Non-pigmented ciliary epithelial cell (primary cell): ENCODE data around the gene ERICH3.
"Not testable (repeated sequence)": the region's sequence is repeated elsewhere in the genome, so short reads cannot be mapped to it uniquely, and the experiment has no call there.

Experiments used
- DNase-seq: peaks from one replicate; pipeline ENCODE4 v3.0.0-alpha.2; 2010; ENCODE audit warnings: low read depth

ERICH3 gene

DNA sequence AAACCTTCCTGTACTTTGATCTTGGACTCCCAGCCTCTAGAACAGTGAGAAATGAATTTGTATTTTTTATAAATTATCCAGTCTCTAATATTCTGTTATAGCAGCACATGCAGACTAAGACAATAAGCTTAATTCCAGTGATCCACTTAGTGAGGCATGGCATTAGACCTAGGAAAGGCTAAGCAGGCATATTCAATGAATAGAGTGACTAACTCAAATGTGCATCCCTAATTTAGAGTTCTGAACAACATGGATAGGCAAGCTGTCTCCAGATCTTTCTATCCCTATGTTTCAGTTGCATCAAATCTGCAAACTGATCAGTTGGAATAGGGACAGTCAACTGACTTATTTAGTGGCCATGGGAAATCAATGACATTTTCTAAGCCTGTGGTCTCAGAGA lies 4.3 kb upstream of the ERICH3 start:
- DNase-seq: no peak

DNA sequence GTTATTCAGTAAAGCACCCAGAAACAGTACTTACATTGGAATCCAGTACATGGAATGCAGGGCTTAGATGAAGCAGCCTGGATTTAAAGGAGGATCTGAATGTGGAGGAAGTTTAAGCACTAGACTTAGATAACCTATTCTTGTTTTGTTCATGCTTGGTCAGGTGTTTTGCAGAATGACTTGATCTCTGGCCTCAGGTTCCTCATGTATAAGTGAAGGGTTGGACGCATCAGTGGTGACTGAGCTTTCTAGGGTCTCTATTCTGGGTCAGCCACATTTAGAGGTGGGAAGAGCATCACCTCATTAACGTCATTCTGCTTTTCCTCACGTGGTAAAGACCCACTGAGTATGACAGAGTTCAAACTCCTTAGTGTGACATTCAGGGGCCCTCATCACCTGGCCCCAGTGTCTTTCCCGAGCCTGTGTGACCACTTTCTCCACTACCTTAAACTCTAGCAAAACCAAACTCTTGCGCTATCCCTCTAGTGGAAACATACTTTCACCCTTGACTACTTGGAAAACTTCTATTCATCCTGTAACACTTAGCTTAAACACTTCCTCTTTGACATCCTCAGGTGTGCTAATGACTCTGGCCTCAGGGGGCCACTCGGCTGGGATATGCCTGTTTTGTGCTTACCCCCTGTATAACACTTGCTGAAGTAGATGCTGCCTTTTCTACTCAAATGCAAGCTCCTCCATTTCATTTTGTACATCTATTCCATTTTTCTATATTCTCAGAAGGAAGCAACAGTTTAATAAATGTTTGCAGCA lies 871 bp upstream of the ERICH3 start:
- DNase-seq: no peak

DNA sequence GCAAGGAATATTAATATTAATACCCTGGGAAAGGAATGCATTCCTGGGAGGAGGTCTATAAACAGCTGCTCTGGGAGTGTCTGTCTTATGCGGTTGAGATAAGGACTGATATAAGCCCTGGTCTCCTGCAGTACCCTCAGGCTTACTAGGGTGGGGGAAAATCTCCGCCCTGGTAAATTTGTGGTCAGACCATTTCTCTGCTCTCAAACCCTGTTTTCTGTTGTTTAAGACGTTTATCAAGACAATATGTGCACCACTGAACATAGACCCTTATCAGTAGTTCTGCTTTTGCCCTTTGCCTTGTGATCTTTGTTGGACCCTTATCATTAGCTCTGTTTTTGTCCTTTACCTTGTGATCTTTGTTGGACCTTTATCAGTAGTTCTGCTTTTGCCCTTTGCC lies 2.7 kb downstream of the ERICH3 start:
- DNase-seq: not testable (repeated sequence)

DNA sequence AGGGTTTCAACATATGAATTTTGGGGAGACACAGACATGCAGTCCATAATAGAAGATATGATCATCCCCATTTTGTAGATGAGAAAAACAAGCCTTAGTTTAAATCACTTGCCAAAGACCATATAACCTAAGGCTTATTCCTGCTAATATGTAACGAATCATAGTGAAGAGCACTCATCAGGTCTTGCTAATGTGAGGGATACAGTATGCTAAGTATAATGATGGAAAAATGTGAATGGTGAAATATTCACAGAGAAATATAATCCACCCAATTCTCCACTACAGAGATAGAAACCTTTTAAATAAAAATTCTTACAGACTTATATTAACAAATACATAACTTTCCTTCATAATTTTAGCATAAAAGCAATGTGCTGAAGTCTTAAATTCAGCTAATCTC lies 18.9 kb downstream of the ERICH3 start:
- DNase-seq: no peak

DNA sequence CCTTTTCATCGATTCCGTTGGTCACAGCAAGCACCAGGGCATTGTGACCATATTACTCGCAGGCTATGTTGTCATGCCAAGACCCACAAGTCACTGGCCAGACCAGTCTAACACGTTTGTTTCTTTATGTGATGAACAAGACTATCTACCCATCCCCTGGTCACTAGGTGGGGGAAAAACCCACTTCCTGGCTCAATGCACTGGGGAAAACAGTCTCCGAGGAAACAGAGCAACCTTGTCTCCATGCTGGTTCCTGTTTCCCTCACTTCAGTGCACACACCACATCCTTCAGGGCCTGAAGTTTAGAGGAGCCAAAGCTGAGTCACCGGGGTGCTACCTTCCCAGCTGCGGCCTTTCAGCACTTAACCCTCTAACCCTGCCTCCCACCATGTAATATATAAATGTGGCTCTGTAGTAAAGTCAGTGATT lies 20.9 kb downstream of the ERICH3 start:
- DNase-seq: peak; percentile 75

DNA sequence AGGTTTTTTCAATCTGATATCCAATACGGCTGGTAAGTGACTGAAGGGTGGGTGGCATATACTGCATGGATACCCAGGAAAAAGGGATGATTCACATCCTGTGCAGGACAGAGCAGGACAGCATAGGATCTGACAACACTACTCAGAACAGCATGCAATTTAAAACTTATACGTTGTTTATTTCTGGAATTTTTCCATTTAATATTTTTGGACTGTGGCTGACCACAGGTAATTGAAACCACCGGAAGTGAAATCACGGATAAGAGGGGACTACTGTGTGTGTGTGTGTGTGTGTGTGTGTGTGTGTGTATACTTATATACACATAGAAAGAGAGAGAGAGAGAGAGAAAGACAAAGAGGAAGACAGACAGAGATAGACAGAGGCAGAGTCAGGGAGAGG lies 23.0 kb downstream of the ERICH3 start:
- no peak for DNase-seq

DNA sequence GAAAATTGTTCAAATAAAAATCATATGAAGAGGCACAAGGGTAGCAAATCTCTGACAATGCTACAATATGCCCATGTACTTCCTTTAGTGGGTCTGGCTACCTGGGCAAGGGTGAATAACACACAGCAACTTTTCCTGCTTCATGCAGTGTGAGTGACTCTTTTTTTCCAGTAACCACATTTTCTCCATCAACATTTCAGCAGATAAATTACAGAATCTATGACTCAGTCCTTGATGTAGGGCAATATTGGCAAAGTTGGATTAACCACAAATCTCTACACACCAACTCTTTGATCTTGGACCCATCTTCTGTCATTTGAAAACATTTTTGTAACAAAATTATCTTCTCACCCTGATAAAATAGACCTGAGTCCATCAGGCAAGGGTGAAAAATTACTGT lies 31.7 kb downstream of the ERICH3 start:
- no peak for DNase-seq

DNA sequence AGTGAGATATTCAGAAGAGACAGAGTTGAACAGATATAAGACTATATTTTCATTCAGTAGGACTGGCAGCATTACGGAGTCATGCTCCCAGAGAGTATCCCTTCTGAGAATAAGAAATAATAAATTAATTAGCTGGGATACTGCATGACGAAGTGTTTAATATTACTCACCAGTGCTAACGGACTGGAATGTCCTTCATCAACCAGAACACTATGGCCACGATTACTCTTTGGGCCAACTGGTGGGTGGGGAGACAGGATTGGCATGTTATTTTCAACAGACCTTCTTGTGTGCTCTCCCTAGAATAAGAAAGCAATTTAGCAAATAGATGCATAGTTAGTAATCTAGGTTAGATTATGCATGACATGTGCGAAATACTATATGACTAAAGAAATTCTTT lies 32.4 kb downstream of the ERICH3 start:
- DNase-seq: no peak

DNA sequence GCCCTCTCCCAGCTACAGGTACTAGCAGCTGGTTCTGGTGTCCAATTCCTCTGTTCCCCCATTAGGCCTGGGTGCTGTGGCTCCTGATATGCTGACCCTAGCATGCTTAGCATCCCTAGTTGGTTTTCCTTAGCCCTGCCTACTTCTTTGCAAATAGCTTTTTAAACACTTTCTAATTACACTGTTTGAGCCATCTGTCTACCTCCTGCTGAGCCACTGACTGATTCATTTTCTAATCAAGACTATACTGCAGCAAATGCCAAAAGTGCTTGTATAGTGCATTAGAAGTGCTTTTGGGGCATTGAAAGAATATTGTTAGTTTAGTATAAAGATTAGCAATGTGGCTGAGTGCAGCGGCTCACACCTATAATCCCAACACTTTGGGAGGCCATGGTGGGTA lies 36.3 kb downstream of the ERICH3 start:
- no peak for DNase-seq

DNA sequence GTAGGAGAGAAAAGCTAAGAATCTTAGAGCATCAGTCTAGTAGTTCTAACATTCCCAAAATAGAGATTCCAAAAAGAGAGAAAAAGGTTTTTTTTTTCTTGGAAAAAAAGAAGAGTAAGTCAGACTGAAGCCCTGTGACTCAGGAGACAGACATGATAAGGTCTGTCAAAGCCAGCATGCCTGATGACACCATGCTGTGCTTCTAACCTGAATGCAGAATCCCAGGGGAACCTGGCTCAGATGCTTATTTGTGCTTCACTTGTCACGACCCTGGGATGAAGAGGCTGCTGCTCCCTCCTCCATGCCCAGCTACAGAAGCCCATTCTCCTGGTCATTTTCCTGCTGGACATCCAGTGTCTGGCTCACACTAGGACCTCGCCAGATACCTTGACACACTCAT lies 44.3 kb downstream of the ERICH3 start:
- DNase-seq: no peak

DNA sequence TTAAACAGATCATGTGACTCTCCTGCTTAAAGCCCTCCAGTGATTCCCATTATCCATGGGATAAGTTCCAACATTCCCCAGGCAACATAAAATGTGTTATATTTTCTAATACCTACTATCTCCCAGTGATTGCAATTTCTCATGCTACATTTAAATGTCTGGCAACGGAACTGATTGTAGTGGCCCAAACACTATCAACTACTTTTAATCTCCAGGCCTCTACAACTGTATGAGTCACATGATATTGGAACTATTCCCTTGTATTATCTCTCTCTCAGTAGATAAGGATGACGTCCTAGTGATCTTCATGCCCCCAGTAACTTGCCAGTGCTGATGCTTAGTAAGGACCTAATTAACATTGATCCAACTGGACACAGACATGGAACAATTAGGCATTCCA lies 49.9 kb downstream of the ERICH3 start:
- no peak for DNase-seq

DNA sequence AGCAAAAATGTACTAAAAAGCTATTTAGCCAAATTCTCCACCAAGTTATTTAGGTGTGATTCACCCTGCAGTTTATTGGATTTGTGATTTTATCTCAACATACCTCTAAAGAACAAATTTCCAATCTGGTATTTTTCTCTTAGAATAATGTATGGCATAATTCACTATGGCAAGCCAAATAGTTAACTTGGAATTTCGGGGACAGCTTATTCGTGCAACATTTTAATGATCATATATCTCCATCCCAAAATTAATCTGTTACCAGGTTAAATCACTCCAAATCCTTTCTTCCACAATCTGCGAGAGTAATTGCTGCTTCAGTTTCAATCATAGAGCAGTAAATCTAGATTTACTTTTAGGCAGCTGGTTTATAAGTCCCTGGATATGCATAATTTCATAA lies 53.4 kb downstream of the ERICH3 start:
- no peak for DNase-seq

DNA sequence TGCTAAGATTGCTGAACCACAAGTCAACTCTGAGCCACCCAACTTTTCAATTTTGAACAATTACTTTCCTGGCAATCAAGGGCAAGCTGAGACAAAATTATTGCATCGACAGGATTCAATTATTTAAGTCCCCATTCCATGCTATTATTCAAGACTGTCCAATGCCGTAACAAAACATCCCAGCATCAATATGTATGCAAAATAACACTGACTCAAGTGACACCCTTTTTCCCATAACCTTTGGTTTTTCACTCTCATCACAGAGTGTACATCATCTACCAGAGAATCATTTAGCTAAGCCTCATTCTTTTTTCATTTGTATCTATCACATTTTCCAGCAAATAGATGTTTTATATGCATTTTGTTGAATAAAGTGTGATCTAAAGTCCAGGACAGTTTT lies 54.6 kb downstream of the ERICH3 start:
- no peak for DNase-seq

DNA sequence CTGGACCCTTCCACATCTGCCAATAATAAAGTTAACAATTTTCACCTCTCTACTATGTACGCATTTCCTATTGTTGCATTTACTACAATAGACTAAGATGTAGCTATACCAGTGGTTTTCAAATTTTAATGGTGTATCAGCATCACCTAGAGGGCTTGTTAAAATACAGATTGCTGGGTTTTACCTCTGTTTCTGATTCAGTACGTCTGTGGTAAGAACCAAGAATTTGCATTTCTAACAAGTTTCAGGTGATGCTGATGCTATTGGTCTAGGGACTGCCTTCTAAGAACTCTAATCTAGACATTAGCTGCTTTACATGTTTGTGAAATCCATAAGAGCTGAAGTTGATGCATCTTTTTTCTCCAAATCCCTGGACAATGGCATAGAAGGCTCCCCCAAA lies 59.7 kb downstream of the ERICH3 start:
- DNase-seq: no peak

DNA sequence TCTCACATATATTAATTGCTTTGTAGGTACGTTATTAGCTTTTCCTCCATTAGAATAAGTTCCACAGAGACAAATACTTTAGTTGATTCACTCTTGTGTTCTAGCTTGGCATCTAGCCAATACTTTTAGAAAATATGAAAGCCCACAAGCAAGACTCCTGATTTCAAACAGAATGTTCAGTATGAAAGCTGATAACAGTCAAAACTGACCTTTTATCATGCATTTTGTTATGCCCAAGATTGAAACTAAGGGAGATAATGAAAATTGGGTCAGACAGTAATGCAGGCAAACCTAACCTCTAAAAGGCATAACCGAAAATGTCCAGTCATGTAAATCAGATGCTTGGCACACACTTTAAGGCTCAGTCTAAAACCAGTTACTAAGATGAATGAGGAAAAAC lies 61.7 kb downstream of the ERICH3 start:
- no peak for DNase-seq

DNA sequence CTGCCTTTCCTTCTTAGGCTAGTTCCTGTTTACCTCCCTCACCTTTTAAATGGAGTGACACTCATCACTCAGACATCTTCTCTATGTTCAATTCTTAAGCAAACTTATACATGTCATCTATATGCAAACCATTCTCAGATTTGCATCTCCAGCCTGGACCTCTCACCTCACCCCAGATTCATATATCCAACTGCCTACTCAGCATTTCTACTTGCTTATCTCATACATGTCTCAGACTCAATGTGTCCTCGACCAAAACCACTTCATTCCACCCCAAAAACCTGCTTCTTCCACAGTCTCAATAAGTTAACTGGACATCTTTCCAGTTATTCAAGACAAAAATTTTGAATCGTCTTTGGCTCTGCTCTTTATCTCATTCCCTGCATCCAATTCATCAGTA lies 62.6 kb downstream of the ERICH3 start:
- no peak for DNase-seq

DNA sequence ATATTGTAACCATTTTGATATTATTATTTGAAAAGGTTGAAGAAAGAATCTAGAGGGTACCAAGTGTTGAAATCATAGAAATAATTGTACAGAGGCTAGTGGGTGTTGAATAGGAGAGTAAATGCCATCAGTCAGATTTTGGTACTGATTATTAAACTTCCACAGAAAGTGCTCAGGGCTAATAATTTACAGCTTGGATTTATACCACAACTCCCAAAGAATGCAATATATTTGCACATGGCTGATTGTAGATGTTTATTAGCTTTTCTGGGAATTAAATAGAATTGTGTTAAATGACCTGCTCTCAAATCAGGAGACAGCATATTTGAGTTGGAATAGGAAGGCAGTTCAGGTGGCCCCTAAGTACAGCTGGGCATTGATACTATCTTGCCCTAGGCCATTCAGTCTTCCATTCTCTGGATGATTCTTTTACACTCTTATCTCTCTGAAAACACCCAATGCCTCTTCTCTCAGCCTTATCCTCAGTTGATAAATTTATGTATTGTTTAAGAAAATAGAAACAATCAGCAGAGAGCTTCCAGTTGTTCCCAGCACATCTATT lies 63.7 kb downstream of the ERICH3 start:
- no peak for DNase-seq

DNA sequence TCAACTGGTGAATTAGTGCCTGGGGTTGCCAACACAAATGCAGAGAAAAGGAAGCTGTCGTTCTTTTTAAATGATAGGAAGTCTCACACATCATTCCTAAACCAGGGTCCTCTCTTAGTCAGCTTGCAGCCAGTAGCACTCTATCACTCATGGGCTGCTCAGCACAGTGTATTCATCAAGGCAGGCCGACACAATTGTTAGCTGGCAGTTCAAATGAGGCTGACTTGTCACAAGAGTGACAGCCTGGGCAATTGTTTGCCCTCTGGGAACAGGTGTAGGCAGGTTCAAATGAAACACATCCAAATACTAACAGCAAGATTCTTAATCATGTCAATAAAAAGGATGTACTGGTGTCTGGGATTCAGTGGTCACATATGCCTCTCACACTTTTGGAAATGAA lies 76.9 kb downstream of the ERICH3 start:
- DNase-seq: no peak

DNA sequence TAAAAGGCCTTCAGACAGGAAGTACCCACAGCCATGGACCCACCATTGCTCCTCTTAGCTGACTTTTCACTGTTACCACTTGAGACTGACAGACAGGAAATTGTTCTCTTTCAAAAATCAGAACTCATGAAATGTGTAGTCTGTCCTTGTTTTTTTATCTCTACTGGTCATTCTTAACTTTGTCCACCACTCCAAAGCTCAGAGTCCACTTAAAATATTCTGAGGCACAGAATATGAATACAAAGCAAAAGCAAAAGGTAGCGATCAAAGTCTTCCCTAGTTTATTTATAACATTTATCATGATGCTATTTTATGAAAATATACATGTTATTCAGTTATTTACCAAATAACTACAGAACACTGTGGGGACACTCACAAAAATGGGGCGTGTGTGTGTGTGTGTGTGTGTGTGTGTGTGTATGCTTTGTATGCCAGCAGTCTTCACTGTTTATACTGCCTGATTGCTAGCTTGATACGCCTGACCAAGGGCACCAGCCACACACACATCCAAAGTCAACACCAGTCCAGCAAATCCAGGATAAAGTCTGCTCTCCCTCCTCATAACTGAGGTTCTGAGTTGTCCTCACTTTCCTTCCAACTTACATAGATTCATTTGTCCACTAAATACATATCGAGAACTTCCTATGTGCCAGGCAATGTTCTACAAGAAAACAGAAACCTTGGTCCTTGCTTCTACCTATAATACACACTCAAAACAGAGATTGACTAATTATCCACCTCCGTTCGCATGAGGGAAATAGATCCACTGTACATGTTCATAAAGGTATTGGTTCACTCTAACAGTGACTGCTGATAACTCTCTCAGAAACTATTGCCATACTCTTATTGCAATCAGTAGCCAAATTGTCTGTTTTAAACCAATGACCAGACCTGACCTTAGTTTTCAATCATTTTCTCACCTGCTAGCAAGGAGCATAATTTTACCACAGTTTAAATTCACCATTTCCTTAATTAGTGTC lies 79.4 kb downstream of the ERICH3 start:
- no peak for DNase-seq

DNA sequence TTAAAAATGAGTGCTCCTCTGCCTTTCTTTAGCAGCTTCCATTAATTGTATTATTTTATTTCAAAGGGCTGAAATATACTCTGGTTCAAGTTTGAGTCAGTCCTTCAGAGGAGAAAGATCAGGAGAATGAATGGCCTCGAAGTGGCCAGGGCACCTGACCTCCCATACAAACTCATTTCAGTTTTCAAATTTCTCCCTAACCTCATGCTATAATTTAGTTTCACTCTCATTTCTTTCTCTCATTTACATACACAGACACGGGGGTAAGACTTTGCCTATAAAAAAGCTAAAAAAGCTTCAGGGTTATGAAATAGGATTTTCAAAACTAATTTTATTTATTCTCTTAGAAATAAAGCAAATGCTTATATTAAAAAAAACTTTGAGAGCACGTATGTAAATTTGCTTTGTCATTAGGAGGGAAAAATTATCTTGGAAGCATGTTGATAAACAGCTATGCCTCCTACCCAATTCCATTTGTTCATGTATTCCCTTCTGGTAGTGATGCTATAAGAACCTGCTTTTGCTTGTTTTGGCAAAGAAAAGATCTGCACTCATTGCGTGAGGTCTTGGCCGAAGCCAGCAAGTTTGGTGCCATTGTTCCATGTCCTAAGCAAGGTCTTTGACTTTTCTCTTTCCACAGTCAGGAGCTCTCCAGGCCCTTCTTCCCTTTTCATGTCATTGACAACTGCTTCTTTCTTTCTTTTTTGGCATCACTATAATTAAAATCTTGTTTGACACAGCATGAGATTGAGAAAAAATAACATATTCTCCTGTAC lies 80.8 kb downstream of the ERICH3 start:
- DNase-seq: no peak

DNA sequence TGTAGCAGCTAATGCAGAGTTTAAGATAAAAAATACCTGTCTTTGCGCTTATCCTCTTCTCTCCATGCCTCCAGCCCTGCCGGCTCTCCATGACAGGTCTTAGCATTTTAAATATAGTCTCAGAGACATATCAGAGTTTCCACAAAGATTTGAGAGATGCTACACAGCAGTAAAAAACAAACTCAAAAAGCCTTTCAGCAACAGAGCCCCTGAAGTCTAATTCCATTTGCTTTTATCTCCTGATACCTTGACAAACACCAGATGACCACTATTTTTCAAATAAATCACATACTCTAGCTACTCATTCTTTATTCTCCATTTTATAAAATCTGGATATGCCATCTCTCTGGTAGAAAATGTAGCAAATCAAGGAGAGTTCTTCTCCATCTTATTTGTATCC lies 81.6 kb downstream of the ERICH3 start:
- no peak for DNase-seq

DNA sequence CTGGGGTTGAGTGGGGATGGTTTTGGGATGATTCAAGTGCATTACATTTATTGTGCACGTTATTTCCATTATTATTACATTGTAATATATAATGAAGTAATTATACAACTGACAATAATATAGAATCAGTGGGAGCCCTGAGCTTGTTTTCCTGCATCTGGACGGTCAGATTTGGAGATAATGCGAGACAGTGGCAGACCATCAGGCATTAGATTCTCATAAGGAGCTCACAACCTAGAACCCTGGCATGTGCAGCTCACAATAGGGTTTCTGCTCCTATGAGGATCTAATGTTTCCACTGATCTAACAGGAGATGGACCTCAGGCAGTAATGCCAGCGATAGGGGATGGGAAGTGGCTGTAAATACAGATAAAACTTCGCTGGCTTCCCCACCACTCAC lies 83.3 kb downstream of the ERICH3 start:
- DNase-seq: no peak
